MCF 10A (cell line): Measurements from ENCODE around the gene DRGX. TPM values are rescaled to one million over a fixed set of nuclear protein-coding genes. Genes with fewer than 3 reads are reported as not detected.

Experiments
- BruUV-seq: library from RNA; stranded (reverse); fragments of 400-500 nt; replicated peaks from 2 replicates; lab custom pipeline; 2021; lab: Mats Ljungman, UMichigan
- CTCF ChIA-PET: fragments of 300-600 bp; sonication (Branson Sonifier 250); formaldehyde crosslinking; extraction: SDS; loops from one replicate; lab custom pipeline; 2021; ENCODE audit warnings: antibody characterized with exemption, inconsistent platforms; lab: Yijun Ruan, JAX
- POLR2A ChIA-PET: fragments of 300-600, 350-650 bp; sonication (Branson Sonifier 250); formaldehyde crosslinking; extraction: SDS; loops from one replicate; lab custom pipeline; 2020; ENCODE audit warnings: antibody characterized with exemption, inconsistent platforms; lab: Yijun Ruan, JAX
- DNase-seq: peaks from one replicate; pipeline ENCODE4 v3.0.0-alpha.2; 2018; ENCODE audit not compliant: unreplicated experiment
- H3K27ac Mint-ChIP-seq: one replicate; pipeline ENCODE4 v1.8.0; 2022; ENCODE audit warnings: mild to moderate bottlenecking, low read depth, mixed read lengths; ENCODE audit not compliant: unreplicated experiment
- H3K27me3 Mint-ChIP-seq: one replicate; pipeline ENCODE4 v1.8.0; 2022; ENCODE audit warnings: mixed read lengths; ENCODE audit not compliant: insufficient read depth, unreplicated experiment
- H3K36me3 Mint-ChIP-seq: one replicate; pipeline ENCODE4 v1.8.0; 2022; ENCODE audit warnings: mild to moderate bottlenecking, moderate library complexity, mixed read lengths; ENCODE audit not compliant: insufficient read depth, unreplicated experiment
- H3K4me1 Mint-ChIP-seq: one replicate; pipeline ENCODE4 v1.8.0; 2022; ENCODE audit warnings: mixed read lengths; ENCODE audit not compliant: insufficient read depth, unreplicated experiment
- H3K4me3 Mint-ChIP-seq: one replicate; pipeline ENCODE4 v1.8.0; 2022; ENCODE audit warnings: mild to moderate bottlenecking, moderate library complexity, mixed read lengths; ENCODE audit not compliant: unreplicated experiment
- H3K9me3 Mint-ChIP-seq: one replicate; pipeline ENCODE4 v1.8.0; 2022; ENCODE audit warnings: mixed read lengths; ENCODE audit not compliant: unreplicated experiment
- CTCF ChIP-seq: fragments of 200-600 bp; IDR thresholded peaks from one replicate; pipeline ENCODE4 v1.8.0; 2022; ENCODE audit warnings: antibody characterized with exemption, mild to moderate bottlenecking; ENCODE audit not compliant: unreplicated experiment
- intact Hi-C: fragments of 100-400 bp; cut with micrococcal nuclease; formaldehyde crosslinking; loops from 2 replicates; pipeline ENCODE4 v1.14.1; 2022
- total RNA-seq: library from RNA; stranded (reverse); gene quantifications from 2 replicates; pipeline ENCODE4 v1.2.3, GENCODE V29; 2022

DRGX gene
- total RNA-seq, 1 experiment from 2014 or later: not detected

DNA sequence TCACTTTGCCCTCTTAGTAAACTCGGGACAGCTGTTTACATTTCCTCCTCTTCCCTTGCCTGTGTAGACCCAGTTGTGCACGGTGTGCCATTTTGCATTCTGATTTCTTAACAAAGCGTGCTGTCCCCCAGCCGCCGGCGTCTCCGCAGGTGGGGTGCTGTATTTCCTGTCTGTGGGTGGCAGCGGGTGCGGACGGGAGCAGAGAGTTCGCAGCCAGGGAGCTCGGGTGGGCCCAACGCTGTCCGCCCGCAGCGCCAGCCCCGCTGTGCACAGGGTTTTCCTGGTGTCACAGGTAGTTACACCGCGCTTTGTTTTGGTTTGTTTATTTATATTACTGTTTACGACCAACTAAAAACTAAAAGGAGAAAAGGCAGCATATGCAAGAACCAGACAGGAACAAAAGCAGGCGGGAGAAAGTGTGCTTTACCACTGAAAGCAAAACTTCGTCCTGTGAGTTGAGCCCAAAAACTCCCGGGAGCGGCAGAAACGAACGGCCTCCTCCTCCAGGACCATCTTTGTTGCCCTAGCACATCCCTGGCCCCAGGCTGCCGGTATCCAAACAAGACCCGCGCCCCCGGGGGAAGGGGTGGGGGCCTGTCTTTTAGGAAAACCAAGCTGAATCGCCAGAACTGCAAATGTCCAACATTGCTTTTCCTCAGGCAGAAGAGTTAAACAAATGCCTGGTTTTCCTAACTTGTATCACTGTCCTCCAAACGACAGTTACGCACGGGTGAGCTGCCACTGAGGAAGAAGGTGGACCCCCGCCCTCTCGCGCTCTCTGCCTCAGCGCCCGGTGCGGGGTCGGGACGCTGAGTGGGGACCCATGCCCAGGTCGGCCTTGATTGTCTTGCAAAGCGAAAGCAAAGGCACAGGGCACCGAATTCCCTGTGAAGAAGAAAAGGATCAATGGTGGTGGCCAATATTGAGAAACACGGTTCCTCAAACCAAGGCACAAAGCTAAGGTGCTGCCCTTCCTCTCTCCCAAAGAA is 45.9 kb upstream of the DRGX start:
- no peak overlapping the region for H3K4me3 Mint-ChIP-seq
- peaks cover 19% of the 10 kb centered on the region for H3K36me3 Mint-ChIP-seq
- intact Hi-C loops: no loop called here
- no peaks in the 10 kb centered on the region for H3K9me3 Mint-ChIP-seq
- no peak for DNase-seq
- H3K27me3 Mint-ChIP-seq: no peaks in the 10 kb centered on the region
- POLR2A ChIA-PET: no interaction called here
- no TSS peak for BruUV-seq
- CTCF ChIA-PET: interaction anchor here (0.7 kb wide), 1 partner anchor 776 kb away, joined by 3 read pairs; no protein-coding TSS in a partner anchor
- peaks cover 10% of the 10 kb centered on the region for H3K4me1 Mint-ChIP-seq
- no peak overlapping the region for H3K27ac Mint-ChIP-seq
- TF ChIP-seq CTCF: no peak

DNA sequence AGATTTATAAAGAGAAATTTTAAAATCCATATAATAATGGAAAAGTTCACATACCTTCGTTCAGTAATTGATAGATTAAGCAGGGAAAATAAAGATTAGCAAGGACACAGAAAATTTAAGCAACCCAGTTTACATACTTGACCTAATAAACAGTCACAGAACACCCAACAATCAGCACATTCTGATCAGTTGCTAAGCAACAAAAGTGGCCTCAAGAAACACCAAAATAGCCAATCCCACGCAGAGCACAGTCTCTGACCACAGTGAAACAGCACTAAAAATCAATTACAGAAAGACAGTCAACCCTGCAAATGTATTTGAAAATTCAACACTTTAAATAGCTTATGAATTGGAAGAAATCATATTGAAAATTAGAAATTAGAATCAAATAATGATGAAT is 39.3 kb upstream of the DRGX start:
- no peaks in the 10 kb centered on the region for H3K4me1 Mint-ChIP-seq
- no peaks in the 10 kb centered on the region for H3K27me3 Mint-ChIP-seq
- no peak for TF ChIP-seq CTCF
- no peak overlapping the region for H3K4me3 Mint-ChIP-seq
- no peaks in the 10 kb centered on the region for H3K36me3 Mint-ChIP-seq
- POLR2A ChIA-PET: no interaction called here
- H3K9me3 Mint-ChIP-seq: peaks cover 8% of the 10 kb centered on the region
- no peak for DNase-seq
- no peak overlapping the region for H3K27ac Mint-ChIP-seq
- intact Hi-C loops: no loop called here
- CTCF ChIA-PET: interaction anchor here (1.1 kb wide), 1 partner anchor 28 kb away, joined by 4 read pairs; no protein-coding TSS in a partner anchor
- no TSS peak for BruUV-seq

GRCh38 chr10:49433069-49433468 is 37.2 kb upstream of the DRGX start:
- TF ChIP-seq CTCF: no peak
- no peaks in the 10 kb centered on the region for H3K4me1 Mint-ChIP-seq
- BruUV-seq: no TSS peak
- POLR2A ChIA-PET: no interaction called here
- no peak overlapping the region for H3K27ac Mint-ChIP-seq
- H3K27me3 Mint-ChIP-seq: no peaks in the 10 kb centered on the region
- DNase-seq: no peak
- H3K9me3 Mint-ChIP-seq: peaks cover 8% of the 10 kb centered on the region
- no peaks in the 10 kb centered on the region for H3K36me3 Mint-ChIP-seq
- intact Hi-C loops: no loop called here
- no peak overlapping the region for H3K4me3 Mint-ChIP-seq
- CTCF ChIA-PET: interaction anchor here (0.7 kb wide), 2 partner anchors 62 to 98 kb away, joined by 3 read pairs; no protein-coding TSS in a partner anchor

- POLR2A ChIA-PET: no interaction called here
- CTCF ChIA-PET: no interaction called here
- no peak overlapping the region for H3K27ac Mint-ChIP-seq
- intact Hi-C loops: no loop called here
- no peaks in the 10 kb centered on the region for H3K4me1 Mint-ChIP-seq
- H3K9me3 Mint-ChIP-seq: peaks cover 8% of the 10 kb centered on the region
- no TSS peak for BruUV-seq
- H3K36me3 Mint-ChIP-seq: no peaks in the 10 kb centered on the region
- H3K4me3 Mint-ChIP-seq: no peak overlapping the region
- TF ChIP-seq CTCF: no peak
- DNase-seq: no peak
- H3K27me3 Mint-ChIP-seq: no peaks in the 10 kb centered on the region
Observed at GRCh38 chr10:49431426-49431825, 35.5 kb upstream of the DRGX start.
